Stimulated activated CD4-positive, alpha-beta T cell treated with anti-CD3 and anti-CD28 coated beads, Interleukin-1b, Interleukin-23, amount 100 ng/mL, for 24 hours (primary cell): ENCODE data around the gene PITPNM3.
A peak's percentile ranks its signal among the peaks of the same experiment; 100 is the strongest.
"Not testable (repeated sequence)": the region's sequence is repeated elsewhere in the genome, so short reads cannot be mapped to it uniquely, and the experiment has no call there.

Experiments used
- DNase-seq, 4 experiments: peaks; one replicate each; pipeline ENCODE4 v3.0.0-alpha.2; 2020; ENCODE audit warnings: low read depth in 4 of 4, low spot score in 1 of 4

PITPNM3 gene

DNA sequence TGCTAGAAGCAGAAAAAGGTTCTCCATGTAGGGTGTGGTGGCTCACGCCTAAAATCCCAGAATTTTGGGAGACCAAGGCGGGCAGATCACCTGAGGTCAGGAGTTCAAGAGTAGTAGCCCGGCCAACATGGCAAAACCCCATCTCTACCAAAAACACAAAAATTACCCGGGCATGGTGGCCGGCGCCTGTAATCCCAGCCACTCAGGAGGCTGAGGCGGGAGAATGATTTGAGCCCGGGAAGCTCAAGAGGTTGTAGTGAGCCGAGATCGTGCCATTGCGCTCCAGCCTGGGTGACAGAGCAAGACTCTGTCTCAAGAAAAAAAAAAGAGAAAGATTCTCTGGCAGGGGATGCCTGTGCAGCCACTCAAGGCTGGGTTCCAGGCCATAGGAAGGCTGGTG, 54.2 kb downstream of the PITPNM3 start:
- no peak for DNase-seq

DNA sequence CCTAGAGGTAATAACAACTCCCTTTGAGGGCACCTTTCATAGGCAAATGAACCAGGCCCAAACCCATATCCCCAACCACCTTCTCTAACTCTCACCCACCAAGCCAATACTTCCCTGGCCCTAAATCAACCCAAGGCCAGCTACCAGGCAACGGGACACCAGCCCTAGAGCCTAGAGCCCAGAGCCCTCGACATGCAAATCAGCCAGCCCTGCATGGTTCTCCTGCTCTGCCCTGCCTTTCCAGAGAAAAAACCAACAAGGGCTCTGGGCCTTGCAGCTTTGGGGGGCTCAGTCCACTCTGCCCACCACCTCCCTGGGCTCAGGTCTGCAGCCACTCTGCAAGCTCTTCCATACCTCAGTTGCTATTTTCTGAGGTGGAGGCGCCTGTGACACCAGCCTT, 55.0 kb downstream of the PITPNM3 start:
- no peak for DNase-seq

DNA sequence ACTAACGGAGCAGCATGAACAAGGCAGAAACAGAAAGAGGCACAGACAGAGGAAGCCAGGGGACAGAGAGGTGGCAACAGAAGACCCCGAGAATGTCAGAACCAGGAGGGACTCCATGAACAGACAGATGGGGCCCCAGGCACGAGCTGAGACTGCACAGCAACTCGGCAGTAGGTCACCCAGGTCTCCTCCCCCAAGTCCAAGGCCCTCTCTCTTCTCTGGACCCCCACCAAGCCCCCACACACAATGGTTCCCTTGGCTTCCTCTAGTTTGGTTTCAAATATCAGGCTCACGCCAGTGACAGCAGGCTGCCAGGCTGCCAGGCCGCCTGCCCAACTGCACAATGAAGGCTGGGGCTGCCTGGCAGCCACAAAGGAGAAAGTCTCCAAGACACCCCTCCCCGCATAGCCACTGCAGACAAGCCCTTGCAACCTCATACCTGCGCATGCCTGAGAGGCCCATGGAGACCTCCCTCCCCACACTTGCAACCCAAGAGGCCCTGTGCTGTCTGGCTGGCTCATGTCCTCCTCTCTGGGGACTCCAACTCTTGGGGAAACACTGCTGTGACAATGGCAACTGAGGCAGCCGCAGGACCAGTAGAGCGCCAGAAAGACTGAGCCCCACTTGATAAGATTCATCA, 57.3 kb downstream of the PITPNM3 start:
- no peak for DNase-seq

DNA sequence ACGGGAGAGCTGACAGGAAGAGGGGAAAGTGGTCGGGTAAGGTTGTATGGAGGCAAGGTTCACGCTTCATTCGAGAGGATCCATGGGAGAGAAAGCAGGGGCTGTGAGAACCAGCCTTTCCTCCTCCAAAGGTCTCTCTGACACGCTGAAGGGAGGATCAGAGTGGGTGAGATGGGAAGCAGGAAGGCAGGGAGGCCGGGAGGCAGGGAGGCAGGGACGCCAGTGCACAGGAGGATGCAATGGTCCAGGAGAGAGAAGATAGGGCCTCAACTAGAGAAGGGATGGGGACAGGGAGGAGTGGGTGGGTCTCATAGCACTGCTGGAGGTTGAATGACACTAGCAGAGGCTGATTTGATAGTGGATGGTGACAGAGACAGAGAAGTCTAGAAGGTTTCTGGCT, 58.0 kb downstream of the PITPNM3 start:
- DNase-seq: no peak

DNA sequence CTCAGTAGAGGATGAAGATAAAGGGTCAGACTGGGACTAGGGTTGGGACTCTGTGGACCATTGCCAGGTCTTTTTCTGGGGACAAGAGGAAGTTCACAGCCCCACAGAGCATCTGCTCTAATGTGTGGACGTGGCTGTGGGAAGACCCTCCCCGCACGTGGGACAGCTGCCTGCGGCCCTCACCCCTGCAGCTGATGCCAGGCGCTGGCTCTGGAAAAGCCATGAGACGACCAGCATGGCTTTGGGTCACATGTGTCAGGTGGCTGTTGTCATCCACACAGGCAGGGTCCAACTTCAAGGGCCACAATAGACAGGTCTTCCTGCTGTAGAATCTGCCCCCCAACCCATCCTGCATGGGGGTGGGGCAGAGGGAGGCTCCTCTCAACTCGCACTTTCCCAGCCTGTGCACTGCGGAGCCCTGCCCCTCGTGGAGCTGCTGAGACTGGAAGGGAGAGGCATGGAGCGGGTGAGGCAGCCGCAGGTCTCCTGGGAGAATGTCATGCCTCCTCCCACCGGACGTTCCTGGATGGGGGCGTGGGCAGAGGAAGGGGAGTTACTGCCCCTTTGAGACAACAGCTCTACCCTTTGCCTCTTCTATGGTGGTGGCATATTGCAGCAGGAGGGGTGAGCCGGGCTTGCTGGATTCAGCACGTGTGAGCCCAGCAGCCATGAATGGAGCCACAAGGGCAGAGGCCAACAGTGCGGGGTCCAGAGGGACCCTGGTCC, 58.7 kb downstream of the PITPNM3 start:
- DNase-seq: no peak

DNA sequence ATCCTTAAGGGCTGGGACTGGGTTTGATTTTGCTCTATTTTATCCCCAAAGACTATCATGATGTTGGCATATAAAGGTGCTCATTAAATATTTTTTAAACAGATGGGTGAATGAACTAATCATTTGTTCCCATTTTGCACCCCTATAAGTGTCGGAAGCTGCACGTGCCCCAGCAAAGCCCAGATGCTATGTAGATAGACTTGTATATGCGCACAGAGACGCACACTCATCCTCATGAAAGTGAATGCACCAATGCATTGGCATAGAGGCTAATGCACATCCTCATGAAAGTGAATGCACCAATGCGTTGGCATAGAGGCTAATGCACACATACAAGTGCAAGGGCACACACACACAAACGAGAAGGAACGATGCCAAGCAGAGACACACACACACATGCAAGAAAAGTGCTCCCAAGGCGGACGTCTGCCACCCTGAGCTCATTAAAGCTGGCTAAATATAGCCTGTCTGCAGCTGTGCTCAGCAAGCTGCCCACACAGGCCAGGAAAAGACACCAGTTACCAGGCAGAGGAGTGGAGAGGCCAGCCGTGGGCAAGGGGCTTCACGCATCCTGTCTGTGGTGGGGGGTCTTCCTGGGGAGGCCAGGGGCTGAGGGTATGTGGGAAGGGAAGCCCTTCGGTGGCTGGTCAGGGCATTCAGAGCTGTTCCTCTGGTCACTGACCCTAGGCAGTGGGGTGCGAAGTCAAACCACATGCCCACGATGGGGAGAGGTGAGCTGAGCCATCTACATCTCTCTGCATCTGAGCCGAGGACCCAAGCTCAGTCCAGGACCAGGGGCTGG, 59.5 kb downstream of the PITPNM3 start:
- DNase-seq: no peak

DNA sequence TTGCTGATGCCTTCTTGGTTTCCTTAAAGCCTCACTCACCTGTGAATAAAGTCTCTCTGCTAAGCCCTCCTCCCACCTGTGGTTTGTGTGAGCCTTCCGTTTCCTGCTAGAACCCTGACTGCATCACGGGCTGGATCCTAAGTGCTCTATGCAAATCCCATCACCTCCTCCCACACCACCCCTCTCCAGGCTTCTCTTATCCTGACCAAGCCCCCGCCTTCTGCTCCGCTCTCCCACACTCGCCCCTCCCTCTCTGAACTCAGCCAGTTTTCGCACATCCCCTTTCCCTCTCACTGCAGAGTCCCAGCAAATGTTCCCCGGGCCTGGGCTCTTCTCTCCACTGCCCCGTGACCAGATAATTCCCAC, 60.3 kb downstream of the PITPNM3 start:
- DNase-seq: peak in 1 of 4 experiments; percentile 10

DNA sequence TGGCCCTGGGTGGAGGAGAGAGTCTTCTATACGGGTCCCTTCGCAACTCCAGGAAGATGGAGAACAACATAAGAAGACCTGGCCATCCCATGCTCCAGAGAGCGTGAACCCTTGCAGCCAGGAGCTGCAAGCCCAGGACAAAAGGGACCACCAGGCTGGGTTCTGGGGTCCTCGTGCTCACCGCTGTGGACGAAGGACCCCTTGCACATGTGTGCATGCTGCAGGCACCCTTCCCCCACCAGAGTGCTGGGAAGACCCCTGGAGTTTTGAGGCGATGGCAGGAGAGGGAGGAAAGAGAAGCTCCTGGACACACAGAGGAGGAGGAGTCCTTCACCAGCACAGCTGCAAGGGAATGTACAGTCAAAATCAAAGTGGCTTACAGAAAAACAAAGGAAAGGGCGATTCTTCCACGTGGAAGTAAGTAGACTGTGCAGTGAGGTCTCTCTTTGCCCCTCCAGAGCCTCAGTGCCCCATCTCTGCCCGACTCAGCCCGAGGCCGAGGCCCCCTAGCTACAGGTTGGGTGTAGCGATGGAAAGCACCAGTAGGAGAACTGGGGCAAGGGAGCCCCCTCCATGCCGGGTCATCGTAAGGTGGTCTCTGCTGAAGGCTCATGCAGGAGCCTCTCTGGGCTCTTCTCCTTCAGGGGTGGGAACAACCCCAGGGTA, 60.8 kb downstream of the PITPNM3 start:
- no peak for DNase-seq

DNA sequence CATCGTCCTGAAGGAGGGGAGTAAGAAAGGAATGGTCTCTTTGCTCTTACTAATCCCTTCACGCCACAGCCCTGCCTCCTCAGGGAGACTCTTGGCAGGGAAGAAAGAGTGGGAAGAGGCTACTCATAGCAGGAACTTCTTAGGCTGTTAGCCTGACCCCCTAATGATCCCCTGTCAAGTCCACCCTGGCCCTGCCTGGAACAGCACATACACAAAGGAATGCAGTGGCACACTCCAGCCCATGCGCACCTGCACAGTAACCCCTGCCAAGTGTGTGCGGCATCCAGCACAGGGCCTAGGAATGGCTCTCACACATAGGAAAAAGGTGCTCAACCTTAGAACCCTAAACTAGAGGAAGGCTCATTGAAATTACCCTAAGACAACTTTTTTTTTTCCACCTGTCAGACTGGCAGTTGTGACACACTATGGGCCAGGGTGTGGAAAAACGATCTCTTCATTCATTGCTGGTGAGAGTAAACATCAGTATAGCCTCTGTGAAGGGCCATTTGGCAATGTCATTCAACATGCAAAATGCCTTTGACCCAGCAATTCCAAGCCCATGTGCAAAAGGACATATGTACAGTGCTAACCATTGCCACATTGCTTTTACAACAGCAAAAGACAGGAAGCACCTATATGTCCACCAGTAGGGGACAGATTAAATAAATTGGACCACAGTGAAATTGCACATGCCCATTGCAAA, 62.0 kb downstream of the PITPNM3 start:
- DNase-seq: no peak

DNA sequence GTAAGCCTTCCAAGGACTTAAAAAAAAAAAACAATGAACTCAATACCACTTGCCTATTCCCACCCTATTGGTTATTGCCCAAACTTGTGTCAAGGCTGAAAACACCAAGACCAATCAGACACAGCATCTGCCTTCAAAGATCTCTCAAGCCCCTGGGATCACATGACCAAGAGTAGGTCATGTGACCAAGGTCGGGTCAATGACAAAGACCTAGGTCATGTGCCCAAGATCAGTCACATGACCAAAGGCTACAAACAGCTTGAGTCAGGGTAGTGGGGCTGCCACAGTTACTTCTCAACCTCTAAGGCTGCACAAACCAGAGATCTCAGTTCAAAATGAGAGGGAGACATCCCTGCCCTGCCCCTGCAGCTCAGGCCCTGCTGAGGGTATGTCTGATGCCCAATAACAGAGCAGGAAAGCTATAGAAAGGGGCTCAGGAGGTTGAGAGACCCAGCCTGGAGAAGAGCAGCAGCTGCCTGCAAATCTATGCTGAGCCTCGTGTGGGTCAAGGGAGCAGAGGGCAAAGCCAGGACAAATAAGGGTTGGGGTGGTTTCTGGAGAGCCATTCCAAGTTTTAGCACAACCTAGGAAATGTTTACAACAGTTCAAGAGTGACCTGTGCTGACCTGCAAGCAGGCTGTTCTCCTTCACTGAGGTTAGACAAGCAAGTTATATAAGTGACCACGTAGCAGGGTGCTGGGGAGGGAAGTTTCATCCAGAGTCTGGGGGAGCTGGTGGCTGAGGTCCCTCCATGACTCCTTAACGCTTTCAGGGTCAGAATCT, 63.3 kb downstream of the PITPNM3 start:
- no peak for DNase-seq

DNA sequence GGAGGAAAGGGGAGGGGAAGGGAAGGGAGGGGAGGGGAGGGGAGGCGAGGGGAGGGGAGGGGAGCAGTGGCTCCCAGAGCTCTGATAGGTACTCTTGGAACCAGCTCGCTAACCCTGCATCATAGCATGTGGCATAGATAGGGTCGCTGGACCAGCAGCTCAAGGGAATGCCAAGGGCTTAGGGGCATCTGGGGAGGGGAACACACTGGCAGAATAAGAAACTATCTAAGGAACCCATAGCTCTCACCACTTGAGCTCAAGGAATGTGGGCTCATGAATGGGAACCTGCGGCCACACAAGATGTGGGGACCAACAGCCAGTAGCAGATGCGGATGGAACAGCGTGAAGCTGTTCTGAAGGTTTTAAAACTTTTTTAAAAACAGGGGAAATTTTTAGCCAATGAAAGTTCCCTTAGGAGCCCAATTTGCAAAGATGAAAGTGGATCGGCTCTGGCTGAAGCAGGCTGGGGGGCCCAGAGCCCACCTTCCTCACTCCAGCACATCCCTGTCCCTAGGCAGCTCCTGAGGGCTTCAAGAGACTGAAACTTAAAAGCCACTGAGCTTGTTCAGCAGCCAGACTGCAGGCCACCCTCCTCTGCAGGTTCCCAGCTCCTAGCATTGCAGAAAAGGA, 65.2 kb downstream of the PITPNM3 start:
- no peak for DNase-seq

DNA sequence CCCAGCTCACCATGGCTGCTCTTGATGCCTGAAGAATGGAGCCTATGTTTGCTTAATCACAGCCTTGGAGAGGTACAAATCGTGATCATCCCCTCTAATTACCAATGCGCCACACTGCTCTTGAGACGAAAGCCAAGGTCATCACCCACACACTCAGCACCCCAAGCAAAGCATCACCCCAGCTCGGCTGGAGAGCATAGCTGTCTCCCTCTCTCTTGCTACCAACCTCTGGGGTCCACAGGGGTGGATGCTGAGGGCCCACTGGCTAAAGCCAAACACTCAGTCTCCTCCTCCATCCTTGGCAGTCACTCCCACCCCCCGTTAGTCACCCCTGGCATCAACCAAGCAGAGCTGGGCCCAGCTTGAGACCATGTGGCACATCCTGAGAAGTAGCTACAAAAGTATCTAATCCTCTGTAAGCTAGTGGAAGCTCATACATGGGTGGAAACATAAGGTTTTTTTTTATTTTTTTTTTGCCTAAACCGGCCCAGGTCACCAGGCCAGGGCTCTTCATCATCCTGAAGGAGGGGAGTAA, 67.3 kb downstream of the PITPNM3 start:
- DNase-seq: no peak

DNA sequence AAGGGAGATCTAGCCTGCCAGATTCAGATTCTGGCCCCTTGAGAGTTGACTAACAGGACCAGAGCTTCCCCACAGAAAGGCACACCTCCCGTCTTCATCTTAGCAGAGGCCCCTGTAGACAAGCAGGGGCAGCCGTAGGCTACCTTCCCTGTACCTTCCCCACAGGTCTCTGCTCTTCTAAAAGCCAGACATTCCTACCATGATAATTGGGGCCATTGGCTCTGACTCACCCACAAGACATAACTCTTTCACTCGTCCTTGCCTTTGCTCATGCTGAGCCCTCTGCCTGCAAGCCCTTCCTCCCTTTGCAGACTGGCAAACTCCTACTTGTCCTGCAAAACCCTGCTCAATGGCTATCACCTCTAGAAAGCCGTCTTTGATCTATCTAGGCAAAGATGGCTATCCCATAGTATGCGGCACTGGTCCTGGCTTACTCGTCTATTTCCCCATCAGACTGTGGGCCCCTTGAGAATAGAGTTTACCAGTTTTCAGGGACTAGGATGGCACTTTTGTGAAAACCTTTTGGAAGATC, 68.3 kb downstream of the PITPNM3 start:
- DNase-seq: no peak

DNA sequence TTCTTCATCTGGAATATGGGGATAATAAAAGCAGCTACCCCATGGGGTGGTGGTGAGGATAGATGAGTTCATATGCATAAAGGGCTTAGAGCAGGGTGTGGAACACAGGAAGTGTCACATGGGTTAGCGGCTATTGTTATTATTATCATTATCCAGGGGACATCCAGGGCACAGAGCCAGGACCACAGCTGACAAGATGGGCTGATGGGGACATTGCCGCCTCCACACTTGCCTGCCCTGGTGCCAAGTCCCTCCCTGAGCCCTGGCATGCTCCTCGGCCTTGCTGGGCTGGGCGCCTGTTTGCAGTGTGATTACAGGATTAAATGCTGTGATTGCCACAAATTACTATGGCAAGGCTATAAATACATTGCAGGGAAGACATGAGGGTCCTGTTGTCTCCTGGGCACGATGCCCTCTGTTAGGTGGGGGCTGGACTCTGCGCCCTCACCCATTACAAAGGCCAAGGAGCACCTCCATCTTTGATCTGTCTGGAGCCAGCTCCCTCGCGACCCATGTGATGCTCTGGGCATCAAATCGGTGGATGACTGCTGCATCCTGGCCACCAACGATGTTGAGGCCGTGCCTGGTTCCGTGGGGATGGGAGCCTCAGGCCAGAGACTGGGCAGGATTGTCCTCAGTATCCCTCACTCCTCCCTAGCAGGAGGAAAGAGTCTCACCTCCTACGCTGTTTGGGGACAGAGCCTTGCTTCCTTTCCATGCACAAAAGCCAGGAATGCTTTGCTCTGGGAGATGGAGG, 68.9 kb downstream of the PITPNM3 start:
- DNase-seq: no peak

DNA sequence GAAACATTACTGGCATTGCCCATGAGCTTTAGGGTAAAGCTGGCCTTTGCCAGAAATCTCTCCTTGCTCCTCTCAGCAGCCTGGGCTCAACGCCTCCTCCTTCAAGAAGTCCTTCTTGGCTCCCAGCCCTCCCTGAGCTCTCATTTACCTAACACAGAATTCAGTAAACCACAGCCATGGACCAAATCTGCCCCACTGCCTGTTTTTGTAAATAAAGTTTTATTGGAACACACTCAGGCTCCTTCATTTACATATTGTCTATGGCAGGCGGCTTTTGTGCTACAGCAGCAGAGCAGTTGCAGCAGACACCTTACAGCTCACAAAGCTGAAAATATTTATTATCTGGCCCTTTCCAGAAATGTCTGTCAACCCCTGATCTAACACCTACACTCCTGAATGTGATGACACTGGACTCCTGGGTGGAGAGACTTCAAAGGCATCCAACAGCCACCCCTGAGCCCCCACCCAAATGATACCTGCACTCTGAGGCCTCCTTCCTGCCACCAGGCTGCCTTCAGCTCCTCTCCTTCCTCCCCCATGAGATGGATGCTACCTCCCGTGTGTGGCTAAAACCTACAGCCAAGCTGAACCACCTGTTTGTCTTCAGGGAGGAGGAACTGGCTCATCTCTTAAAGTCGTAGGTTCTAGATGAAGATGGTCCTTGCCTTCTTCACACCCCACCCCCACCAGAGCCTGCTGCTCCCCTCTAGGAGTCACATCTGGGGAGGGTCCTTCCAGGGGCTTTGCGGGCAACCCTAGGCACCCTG, 70.5 kb downstream of the PITPNM3 start:
- DNase-seq: no peak

DNA sequence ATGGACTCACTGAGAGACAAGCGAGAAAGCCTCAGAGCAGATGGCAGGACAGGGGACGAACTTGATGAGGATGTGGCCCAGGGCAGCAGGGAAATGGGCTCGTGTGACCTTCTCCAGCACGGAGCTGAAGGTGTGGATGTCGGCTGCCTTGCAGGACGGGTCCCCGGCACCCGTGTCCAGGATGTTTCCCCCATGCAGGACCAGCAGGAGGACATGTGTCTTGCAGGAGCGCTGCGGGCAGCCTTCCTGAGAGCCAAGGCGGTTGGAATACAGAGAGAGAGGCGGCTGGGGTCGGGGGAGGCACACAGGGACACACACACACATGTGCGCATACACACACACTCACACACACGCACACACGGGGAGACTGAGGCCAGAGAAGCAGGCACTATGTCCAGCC, 72.8 kb downstream of the PITPNM3 start:
- DNase-seq: no peak

DNA sequence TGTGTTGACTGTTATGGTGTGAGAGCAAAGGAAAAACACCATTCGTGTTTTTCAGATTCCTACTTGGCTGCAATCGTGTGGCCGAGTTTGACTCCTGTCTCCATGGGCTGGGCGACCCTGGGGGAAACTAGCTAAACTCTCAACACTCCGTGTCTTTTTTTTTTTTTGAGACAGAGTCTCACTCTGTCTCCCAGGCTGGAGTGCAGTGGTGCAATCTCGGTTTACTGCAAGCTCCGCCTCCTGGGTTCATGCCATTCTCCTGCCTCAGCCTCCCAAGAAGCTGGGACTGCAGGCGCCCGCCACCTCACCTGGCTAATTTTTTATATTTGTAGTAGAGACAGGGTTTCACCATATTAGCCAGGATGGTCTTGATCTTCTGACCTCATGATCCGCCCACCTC, 73.6 kb downstream of the PITPNM3 start:
- DNase-seq: not testable (repeated sequence)

DNA sequence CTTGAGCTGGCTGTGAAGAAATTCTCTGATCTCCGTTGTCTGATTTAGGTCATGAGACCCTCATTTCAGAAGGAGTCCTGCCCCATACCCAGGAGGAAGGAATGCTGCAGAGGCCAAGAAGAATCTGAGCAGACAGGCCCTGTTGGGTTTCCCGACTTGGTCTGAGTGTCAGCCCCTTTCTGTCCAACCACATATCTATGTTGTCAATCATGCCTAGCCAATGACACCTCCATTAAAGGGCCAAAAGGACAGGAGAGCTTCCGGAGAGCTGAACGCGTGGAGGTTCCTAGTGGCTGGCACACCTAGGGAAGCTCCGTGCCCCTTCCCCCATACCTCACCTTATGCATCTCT, 74.3 kb downstream of the PITPNM3 start:
- DNase-seq: no peak
